CD4-positive, alpha-beta T cell treated with Interleukin-1 beta for 1 hour (primary cell): Measurements from ENCODE around the gene BBX.

ENCODE experiments used
- DNase-seq, 2 donors: peaks; one replicate each; pipeline ENCODE4 v3.0.0-alpha.2; 2020 to 2022

BBX gene

DNA sequence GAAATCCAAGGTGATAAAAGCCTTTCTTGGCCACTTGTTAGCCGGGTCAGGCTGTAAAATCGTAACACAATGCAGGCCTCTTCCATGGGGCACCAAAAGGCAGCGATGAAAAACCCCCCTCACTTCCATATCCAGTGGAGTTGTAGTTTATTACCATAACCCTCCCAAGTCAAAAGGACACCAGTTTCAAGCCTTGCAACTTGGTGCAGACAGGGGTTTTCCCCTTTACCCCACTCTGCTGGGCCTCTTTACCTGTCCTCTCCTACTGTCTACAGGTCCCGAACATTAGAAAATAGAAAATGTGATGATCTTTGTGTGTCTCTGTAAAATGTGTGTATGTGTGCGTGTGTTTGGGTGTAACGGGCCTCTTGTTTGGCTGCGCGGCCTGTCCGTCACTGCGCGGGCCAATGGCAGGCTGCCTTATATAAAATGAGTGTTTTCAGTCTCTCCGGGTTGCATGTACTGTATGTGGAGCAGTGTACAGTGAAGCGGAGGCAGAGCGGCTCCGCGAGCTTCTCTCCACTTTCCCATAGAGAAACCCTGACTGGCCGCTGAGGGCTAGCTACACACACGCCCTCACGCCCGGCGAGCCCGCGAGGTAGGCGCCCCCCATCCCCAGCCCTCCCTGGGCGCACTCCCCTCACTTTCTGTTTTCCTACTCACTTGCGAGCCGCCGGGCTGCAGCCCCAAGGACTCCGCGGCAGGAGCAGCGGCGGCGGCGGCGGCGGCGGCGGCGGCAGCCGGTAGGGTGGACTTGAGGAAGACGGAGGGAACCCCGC lies at the start of gene BBX:
TSS of gene BBX (plus strand) at position 453 of the 779 bp plus-strand sequence. CDS start 187,499 bp downstream, outside the sequence.
- DNase-seq = peak; percentile 93 to 97

DNA sequence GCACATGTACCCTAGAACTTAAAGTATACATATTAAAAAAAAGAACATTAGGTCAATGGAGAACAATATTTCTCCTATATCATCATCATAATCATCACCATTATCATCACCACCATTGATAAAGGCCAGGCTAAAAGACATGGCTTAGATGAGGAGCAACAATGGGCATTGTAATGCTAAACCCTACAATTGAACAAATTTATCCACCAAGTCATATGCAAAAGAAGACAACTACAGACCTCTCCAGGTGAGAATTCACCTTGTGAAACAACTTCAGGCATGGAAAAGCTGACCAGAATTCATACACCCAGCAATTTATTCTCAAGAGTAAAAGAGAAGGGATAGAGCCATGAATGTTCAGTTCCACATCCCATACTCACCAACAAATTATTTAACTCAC lies 46.3 kb upstream of the BBX start:
- DNase-seq = no peak

DNA sequence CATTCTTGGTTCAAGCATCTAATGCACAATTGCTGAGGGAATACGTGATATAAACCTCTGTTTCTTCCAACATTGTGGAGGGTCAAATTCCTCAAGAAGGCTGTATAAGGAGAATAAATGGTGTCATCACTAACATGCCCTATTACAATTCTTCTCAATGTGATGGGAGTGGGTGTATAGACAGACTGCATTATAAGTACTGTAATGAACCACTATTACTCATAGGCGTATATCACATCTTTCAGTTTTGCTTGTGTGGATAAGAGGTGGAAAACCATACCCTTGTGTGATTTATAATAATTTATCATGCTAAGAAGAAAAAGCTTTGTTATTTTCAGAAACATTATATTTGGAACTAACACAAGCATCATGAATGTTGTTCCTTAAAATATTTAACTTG lies 35.3 kb upstream of the BBX start:
- DNase-seq = no peak

DNA sequence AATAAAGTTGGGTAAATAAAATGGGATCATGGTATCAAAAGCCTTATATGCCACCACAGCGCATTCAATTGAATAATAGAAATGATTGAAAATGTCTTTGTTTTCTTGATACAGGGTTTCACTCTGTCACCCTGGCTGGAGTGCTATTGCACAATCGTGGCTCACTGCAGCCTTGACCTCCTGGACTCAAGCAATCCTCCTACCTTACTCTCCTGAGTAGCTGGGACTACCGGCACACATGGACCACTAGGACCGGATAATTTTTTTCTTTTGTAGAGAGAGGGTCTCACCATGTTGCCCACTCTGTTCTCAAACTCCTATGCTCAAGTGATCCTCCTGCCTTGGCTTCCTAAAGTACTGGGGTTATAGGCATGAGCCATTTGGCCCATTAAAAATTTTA lies 33.8 kb upstream of the BBX start:
- DNase-seq = no peak

DNA sequence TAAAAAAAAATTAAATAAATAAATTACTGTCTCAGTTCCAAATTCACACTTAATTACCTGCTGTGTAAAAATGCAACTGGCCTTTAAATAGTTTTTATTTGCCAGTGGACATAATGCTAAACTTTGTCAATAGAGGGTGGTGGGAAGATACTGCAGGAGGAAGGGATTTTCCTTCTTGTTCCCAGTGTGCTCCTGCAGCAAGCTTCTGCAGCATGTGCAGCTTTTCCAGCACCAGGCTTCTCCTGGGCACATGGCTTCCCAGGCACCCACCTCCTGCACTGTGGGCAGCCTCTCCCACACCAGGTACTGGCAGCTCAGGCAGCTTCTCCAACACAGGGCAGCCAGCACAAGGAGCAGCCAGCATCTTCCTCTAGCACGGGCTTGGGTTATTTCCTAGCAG lies 29.6 kb upstream of the BBX start:
- DNase-seq = no peak

DNA sequence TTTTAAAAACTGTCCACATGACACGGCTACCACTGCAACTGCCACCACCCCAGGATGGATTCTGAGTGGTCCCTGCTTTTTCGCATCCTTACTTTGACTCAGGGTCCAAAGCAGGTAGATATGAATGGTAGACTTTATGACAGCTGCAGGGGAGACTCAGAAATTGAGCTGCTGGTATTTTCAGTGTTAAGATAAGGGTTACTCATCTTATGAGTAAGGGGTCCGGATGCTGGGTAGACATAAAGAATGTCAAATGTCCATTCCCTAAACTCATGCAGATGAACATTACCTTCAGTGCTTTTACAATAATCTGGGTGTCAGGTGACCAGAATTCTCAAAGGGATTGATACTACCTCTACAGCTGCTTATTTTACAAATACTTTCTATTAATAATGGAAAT lies 25.9 kb upstream of the BBX start:
- no peak for DNase-seq

DNA sequence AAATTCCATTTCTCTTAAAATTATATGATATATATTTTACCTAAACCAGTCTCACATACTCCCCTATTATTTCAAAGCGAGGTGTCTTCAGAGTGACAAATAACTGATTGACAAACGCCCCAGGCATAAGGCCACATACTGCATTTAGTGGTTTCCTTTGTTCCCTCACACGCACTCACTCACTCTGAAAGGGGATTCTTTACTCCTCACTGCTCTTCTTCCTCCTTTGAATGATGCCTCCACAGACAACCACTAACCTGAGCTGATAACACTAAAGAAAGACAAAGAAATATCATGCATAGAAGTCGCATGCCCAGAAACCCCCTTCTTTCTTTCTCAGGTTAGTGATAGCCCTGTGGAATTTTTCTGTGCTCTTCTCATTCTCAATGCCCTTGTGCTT lies 24.1 kb upstream of the BBX start:
- DNase-seq = no peak

DNA sequence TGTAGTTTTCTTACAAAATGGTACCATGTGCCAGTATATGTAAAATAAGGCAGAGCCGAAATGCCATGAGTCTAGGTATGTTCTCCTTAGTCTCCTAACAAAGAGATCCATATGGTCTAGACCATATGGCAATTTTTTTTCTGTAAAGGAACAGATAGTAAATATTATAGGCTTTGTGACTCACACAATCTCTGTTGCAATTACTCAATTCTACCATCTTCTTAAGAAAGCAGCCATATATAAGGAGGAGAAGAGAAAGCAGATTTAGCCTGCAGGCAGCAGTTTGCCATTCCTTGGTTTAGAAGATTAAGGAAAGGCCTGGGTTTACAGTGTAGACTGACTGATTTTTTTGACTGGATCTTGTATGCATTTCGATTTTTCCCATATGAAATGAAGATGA lies 16.3 kb upstream of the BBX start:
- DNase-seq = no peak

DNA sequence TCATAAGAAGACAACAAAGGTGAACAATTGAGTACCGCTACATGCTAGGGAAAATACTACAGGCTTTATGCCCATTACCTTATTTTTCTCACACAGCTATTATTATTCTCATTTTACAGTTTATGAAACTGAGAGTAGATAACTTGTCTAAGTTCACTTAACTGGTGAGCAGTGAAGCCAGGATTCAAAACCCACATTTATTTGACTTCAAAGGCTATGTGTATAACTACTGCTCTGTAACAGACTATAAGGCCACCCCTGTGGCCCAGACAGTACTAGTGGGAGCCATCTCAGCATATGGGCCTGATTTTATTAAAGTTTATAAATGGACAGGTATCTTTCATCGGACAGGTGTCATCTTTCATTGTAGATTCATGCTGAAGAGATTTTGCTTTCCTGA lies 14.4 kb upstream of the BBX start:
- DNase-seq = no peak

DNA sequence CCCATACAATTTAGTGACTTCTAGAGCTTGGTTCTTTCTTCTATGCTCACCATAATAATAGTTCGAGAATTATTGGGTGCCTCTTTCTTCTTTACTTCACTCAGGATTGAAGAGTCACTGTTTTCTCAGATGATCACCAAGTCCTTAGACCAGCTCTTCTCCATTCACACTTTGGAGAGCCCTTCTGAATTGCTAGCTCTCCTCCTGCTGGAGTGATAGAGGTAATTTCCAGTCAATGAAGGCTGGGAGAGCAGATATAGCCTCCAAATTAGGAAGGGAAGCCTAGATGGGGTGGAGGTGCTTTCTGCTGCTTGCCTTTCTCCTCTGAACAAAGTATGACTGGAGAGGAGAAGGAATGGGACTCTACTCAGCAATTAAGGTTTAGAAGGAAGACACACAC lies 10.7 kb upstream of the BBX start:
- no peak for DNase-seq

DNA sequence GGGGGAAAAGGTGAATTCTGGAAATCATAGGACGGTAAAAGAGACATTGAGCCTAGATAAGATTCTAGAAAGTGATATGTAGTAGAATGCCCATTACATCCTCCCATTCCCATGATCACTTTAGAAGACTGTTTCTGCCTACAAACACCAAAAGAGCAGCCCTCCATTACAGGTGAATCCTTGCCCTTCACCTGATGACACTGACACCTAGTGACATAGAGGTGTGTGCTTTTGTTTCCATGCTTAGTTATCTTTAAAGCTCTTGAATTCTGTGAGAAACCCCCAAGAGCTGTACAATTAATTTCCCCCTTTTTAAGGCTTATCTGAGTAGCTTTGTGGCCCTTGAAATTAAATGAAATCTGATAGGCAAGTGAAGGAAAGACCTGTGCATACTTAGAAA lies 8.3 kb upstream of the BBX start:
- DNase-seq = no peak

DNA sequence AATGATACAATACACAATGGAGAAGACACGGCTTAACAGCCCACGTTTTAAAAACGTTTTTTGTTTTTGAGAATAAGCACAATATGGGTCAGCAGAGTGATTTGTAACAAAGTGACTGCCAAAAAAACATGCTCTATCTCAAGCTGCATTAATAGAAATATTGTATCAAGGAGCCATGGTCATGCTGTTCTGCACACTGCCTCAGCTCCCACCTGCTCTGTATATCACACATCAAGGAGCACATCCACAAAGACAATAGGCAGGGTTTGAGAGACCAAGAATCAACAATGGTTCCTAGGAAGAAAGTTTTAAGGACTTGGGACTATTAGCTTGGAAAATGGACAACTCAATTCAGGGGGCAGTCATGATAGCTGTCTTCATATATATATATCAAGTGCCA lies 6.3 kb upstream of the BBX start:
- DNase-seq = no peak

DNA sequence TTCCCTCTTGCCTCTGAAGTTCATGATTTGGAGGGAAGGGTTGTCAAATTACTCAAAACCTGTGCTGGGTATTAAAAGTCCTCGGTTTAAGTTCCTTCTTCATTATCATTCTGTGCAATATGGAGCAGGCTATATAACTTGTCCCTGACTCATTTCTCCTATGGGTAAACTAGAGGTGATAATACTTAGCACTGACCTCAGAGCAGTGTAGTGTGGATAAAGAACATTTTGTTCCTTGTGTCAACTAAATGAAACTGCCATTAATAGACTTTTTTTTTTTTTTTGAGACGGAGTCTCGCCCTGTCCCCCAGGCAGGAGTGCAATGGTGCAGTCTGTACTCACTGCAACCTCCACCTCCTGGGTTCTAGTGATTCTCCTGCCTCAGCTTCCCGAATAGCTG lies 2.2 kb upstream of the BBX start:
- DNase-seq = no peak

DNA sequence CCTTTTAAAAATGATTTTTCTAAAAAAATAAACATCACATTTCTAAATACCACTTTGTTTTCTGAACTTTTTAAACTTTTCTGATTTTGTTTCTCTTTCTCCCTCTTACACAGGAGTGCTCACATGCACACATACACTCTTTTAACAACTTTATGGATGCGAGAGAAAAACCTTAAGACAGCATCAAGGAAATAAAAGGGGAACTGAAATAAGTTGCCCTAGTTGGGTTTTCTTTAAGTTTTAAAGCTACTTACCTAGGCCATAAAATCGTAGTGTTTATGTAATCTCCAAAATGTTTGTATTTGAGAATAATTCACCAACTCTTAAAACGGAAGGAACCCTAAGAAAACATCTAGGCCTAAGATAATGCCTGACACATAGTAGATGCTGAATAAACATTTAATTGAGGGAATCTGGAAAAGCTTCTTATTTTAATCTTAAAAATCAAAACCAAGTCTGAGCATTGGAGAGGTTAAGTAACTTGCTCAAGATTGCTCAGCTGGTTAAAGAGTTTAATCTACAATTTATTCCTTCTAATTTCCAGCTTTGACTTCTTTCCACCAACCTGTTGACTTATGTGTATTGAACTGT lies 1.2 kb upstream of the BBX start:
- DNase-seq = no peak

DNA sequence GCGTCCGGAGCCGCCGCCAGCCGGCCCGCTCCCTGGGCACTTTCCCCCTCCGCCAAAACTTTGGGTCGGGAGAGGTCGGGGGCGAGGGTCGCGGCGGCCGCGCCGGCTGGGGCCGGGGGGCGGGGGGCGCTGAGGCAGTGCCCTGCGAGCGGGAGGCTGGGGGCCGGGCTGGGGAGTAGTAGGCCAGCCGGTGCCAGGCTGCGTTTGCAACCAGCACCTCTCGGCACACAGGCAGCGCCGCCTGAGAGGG lies 452 bp downstream of the BBX start:
- no peak for DNase-seq

DNA sequence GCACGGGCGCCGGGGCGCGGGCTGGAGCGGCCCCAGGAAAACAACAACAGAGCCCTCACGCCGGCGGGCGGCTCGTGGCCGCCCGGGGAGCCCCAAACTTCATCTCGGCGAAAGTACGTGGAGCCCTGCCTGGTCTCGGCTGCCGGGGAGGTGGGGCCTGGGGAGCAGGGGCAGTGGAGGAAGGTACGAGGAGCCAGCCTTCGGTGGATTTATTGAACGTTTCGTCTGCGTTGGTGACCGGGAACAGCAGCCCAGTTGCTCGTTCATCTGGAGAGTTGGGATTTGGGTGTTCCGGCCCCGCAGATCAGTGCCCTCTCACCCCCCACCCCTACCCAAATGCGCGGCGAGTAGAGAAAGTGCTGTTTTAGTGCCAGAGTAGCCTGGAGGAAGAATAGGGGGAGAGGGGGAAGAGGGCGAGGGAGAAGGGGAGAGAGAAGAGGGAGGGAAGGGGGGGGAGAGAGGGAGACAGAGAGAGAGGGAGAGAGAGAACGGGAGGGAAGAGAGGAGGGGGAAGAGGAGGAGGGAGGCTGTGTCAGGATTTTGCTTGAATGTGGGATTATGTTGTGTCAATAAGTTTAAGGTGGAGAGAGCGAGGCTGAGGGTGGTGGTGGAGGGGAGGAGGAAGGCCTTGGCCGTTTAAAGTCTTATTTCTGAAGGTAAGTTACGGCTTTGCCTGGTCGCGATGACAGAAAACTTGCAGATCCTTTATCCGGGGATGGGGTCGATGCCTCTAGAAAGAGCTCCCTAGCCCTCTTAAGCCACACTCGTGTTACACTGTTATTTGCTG lies 970 bp downstream of the BBX start:
- DNase-seq = peak; percentile 51 to 58

DNA sequence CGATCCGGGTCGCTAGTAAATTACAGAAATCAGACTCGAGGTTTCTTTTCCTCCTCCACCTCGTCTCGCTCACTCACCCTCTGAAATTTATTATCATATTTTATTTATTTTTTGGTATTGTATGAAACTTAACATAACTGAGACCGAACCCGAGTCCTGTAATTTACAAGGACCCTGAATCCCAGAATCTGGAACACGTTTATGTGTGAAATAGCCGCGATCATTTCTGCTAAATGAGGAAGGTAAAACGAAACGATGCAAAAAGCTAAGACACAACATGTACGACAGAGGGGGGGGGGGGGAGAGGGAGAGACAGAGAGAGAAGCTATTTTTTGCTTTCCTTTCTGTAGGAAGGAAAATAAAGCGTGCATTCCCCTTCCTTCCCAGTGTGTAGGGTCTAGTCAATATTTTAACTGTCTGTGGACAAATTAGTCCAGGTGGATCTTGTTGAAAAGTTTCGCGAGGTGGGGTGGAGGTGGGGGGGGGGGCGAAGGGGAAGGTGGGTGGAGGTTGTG lies 1.6 kb downstream of the BBX start:
- DNase-seq = peak in 1 of 2 donors; percentile 33

DNA sequence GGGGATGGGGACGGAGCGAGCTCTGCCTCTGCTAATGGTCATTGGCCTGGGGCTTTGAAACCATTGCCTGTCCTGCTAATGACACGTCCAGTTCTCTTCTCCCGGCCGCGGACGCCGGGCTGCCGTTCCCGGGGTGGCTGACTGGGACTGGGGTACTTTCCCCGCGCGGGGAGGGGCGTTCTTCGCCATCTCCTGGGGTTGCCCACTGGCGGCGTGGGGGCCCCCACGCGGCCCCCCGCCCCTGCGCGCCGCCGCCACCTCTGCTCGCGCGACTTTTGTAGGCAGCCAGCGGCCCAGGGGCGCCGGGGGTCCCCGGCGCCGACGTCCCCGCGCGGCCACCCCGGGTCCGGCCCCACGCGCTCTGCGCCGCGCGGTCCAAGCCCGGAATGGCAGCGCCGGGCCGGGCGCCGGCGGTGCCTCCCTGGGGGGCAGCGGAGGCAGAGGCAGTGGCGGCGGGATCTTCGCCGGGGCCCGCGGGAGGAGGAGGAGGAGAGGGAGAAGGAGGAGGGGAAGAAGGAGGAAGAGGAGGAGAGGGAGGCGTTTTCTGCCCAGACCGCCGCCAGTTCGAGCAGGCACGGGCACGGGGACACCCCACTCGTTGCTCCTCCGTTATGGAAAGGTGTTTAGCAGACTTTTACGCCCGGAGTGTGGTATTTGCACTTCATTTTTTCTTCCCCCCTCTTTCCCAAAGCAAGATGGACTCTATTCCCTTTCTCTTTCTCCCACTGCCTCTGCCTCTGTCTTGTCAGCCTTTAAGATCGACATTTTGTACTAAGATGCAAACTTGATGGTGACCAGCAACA lies 2.3 kb downstream of the BBX start:
- peak; percentile 48 to 61 for DNase-seq

DNA sequence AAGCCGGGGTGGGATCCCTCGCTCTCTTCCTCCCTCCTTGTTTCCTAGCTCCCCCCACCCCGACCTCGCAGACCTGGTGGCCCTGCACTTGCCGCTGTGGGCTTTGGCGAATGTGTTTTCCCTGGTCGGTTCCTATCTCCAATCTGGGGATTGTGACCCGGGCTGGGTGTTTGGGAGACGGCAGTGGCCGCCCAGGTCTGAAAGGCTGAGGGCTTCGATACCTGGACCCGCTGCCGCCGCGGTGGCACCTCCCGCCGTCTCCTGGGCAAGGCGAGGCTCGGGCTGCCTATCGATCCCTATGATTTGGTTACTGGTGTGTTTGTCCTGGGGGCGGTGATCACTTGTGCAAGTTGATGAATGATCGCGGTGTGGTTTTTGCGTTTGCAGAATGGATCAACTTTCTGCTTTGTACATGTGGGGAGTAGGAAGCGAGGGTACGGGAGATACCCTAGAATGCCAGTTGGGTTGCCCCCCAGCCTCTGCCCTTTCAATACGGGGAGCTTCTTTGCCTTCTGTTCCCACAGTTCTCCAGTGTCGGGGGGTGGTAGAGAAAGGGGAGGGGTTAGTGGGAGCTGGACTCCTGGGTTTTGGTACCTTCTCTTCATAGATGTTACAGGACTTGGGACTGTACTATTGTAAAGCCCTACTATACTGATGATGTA lies 3.0 kb downstream of the BBX start:
- DNase-seq = peak; percentile 1 to 9

DNA sequence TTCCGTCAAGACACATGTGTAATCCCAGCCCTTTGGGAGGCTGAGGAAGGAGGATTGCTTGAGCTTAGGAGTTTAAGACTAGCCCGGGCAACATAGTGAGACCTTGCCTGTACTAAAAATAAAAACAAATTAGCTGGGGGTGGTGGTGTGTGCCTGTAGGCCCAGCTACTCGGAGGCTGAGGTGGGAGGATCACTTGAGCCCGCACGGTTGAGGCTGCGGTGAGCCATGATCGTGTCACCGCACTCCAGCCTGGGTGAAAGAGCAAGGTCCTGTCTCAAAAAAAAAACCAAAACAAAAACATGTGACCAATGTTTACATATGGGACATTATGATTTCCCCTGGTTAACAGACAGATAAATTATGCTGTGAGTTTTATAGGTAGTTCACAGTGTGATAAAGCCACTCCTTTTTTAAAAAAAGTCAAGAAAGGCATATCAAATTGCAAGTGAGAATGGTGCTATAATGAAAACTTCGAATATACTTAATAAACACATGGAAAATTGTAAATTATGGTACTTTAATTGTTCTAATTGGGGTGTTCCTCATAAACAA lies 9.2 kb downstream of the BBX start:
- no peak for DNase-seq

DNA sequence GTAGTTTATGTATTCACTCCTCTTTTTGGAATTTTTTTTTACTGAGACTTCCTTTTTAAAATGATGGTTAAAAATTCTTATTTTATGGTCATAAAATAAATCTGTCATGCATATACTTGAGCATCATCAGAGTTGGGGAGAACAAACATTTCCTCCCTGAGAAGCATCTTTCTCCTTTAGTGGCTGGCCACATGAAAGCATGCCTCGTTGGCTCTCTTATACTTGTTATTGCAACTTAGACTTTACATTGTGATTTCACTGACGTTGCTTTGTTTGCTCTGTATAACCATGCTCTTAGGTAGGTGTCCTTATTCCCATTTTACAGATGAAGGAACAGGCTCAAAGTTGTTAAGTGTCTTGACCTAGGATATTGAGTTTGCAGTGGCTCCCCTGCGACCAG lies 18.1 kb downstream of the BBX start:
- no peak for DNase-seq

DNA sequence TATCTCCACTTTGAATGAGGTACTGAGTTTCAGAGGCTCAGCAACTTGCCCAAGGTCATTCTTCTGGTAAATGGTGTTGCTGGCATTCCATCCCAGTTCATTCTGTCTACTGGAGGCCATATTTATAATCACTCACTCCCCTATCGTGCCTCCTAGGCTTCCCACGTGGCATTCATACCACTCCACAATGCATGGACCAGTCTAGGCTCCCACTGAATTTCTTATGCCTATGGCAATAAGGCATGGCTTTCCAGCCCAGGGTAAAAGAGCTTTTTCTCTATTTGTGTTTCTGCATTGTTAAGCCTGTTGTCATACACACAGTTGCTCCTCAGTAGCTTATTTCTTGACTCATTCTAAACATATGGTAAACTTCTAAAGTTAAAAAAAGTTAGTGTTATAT lies 19.9 kb downstream of the BBX start:
- DNase-seq = no peak
